GM18499 (cell line): ENCODE measurements around the gene NFATC2.

Experiments used
- ATAC-seq: cut with Tn5 transposase; IDR thresholded peaks from one replicate; pipeline ENCODE4 v1.9.1; 2021; ENCODE audit warnings: moderate number of reproducible peaks; ENCODE audit not compliant: insufficient read depth, unreplicated experiment

Gene NFATC2

DNA sequence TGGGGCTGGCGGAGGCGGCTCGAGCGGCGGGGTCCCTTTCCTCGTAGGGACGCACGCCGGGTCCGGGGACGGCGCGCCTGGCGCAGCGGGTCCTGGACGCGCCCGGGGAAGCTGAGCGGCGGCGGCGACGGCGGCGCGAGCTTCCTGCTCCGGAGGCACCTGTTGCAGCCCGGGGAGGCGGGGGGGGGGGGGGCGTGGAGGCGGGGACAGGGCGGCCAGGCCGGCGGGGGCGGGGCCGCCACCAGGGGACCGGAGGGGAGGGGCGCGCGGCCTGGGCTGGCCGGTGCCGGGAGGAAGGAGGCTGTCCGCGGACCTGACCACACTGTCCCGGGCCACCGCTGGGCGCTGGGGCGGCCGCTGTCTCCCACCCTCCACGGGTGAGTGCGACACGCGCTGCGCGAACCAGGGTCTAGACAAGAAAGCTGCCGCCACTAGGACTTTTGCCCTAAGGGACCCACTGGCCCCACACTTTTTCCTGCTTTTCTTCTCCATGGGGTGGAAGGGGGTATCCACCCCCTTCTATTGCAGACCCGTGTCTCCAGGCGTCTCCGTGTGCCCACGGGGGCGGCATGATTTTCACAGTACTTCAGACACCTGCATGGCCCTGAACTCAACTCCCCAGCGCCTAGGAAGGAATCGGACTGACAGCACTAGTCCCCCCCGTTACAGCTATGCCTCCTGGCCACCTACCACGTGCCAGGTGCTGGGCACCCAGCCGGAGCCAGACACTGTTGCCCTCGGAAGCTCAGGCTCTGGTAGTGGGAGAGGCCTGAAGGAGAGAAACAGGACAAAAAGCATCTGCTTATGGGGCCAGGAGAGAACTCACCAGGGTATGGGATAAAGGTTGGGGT is at the start of gene NFATC2:
Gene NFATC2 (minus strand): TSS at position 149 of the 851 bp plus-strand sequence. CDS start 220 bp downstream, outside the sequence.
- ATAC-seq: no peak

- ATAC-seq: no peak
These were observed 49.4 kb upstream of the NFATC2 start for GRCh38 chr20:51591871-51592270.

- ATAC-seq: no peak
These were observed 46.2 kb upstream of the NFATC2 start for GRCh38 chr20:51588762-51589161.

DNA sequence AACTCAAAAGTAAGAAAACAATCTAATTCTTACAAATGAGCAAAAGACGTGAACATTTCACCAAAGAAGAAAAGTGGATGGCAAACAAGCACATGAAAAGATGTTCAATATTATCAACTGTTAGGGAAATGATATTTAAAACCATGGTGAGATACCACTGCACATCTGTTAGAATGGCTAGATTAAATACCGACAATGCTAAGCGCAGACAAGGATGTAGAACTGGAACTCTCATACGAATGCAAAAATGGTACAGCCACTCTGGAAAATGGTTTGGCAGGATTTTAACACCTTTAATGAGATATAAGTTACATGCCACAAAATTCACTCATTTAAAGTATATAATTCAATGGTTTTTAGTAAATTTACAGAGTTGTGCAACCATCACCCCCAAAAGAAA is 44.6 kb upstream of the NFATC2 start:
- no peak for ATAC-seq

GRCh38 chr20:51586005-51586440 is 43.5 kb upstream of the NFATC2 start:
- no peak for ATAC-seq

DNA sequence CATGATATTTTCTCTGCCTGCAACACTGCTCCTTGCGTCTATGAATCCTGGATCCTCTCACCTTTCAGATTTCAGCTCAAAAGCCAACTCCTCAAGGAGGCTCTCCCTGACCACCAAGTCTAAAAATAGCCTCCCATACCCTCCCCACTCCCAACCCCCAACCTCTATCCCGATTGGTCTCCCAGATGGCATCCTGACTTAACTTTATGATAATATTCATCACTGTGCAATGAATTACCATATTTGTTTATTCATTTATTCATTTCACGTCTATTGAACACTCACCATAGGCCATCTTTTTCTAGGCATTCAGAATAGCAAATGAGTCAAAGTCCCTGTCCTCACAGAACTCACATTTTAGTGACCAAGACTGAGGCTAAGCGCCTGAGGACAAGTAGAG is 42.6 kb upstream of the NFATC2 start:
- no peak for ATAC-seq

- ATAC-seq: no peak
These were observed 42.2 kb upstream of the NFATC2 start for GRCh38 chr20:51584737-51585136.

GRCh38 chr20:51584116-51584515 is 41.6 kb upstream of the NFATC2 start:
- ATAC-seq: no peak

GRCh38 chr20:51583499-51583898 is 41.0 kb upstream of the NFATC2 start:
- ATAC-seq: no peak

DNA sequence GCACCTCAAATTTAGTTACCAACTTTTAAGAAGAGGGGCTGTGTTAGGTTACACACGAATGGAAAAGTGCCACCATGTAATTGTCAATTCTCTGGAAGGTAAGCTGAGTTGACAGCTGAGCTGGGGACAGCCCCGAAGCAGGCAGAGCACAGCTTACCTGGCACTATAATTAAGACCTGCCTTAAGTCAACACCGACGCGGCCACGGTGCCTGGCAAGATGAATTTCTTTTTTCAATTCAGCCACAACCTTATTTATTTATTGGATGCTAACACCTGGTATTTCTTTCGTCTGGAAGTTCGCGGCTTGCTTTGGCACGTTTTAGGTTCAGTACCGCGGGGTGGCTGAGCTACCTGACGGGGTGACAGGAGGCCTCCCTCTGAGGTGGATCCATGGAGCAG is 40.6 kb upstream of the NFATC2 start:
- no peak for ATAC-seq

- ATAC-seq: no peak
These were observed 39.1 kb upstream of the NFATC2 start for GRCh38 chr20:51581571-51581970.

GRCh38 chr20:51579137-51579536 is 36.6 kb upstream of the NFATC2 start:
- ATAC-seq: no peak

DNA sequence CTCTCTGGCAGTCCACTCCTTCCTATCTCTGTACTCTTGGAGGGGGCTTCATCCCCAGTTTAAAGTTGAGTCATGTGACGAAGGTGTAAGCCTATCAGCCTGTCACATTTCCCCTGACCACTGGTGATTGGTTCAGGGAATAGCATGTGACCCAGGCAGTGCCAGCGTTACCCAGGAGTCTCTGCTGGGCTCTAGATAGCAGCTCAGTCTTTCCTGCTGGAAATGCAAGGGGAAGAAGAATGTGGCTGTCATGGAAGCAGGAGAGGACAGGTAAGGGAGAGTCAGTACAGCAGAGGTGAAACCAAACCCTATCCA is 35.6 kb upstream of the NFATC2 start:
- no peak for ATAC-seq

GRCh38 chr20:51577432-51578144 is 35.1 kb upstream of the NFATC2 start:
- no peak for ATAC-seq

- ATAC-seq: no peak
These were observed 33.0 kb upstream of the NFATC2 start for GRCh38 chr20:51575486-51575885.

DNA sequence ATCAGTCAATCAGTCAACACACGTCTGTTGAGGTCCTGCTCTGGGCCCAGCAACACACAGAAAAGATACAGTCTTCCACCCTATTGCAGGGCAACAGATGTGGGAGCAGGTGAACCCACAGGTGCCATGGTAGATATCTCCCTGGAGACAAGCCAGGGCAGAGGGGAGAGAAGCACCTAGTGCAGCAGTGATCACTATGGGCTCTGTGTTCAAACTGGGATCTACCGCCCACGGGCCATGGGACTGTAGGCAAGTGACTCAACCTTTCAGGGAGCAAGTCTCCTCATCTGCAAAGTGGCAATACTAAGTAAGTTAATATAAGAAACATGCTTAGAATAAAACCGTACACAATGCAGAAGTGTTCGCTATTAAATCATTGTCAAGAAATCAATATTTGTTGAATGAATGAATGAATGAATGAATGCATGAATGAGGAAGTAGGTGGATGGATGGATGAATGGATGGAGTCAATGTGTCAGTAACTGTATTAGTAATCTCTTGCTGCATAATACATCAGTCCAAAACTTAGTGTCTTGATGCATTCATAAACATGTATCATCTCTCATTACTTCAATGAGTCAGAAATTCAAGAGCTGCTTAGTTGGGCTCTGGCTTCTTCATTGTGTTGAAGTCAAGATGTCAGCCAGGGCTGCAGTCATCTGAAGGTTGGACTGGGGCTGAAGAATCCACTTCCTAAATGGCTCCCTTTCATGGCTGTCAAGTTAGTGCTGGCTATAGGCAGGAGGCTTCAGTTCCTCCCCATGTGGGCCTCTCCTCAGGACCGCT is 31.9 kb upstream of the NFATC2 start:
- ATAC-seq: no peak

- ATAC-seq: no peak
These were observed 31.2 kb upstream of the NFATC2 start for GRCh38 chr20:51573576-51574243.

DNA sequence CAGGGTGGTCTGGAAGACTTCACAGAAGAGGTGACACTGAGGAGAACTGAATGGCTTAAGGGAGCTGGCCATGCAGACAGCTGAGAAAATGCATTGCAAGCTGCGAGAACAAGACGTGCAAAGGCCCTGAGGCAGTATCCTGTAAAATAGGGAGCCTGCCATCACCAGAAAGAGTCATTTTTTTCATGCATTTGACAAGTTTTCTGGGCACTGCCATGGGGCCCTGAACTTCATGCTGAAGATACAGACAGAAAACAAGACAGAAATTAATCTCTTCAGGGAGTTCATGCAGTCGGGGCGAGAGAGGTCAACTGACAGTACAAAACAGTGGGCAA is 28.9 kb upstream of the NFATC2 start:
- ATAC-seq: no peak

DNA sequence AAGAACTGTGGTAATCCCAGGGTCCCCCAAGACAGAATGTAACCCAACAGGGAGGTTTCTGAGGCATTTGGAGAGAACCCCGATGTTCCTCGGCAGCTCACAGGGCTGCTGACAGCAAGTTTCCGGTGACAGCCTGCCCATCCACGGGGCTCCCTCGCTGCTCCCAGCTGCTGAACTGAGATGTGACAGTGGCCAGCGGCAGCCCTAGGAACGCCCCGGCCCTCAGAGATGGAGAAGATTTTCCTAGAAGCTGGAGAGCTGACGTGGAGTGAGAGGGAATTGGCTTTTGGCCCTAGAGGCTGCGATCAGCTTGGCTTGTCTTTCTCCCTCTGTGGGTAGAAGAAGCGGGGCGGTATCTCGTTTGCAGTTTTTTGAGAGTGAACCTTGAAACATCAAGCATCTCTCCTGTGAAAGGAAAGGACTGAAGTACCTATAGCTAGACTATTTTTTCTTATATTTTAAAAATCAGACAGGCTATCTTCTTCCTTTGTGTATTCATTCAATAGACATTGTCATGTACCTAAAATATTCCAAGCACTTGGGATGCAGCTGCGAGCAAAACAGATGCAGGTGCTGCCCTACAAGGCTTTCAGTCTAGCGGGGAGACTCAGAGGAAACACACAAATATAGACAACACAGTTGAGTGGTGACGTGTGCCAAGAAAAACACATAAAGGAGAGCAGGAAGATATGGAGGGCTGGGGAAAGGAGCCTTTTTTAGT is 28.4 kb upstream of the NFATC2 start:
- ATAC-seq: no peak
